DND-41 (cell line): ENCODE results near the gene IQSEC1.

ENCODE experiments used
- CTCF ChIP-seq: IDR thresholded peaks from 2 replicates; pipeline ENCODE4 v1.5.1; 2012; ENCODE audit warnings: borderline replicate concordance, low read length, moderate library complexity, mild to moderate bottlenecking; ENCODE audit not compliant: poor library complexity, severe bottlenecking; ENCODE audit errors: extremely low read depth
- EZH2 ChIP-seq: IDR thresholded peaks from 3 replicates; pipeline ENCODE4 v1.6.1; 2012; ENCODE audit warnings: borderline replicate concordance, low read depth, mild to moderate bottlenecking, moderate library complexity, low read length, inconsistent platforms; ENCODE audit not compliant: severe bottlenecking

GRCh38 chr3:13082677-13083076 is 9.4 kb upstream of the IQSEC1 start:
- TF ChIP-seq CTCF (no peak), EZH2 (no peak)
